Skeletal muscle tissue (tissue), 4 donors: ENCODE data around the gene URI1. TPM values are rescaled to one million over a fixed set of nuclear protein-coding genes. Genes with fewer than 3 reads are reported as not detected.
"Not testable (repeated sequence)": the region's sequence is repeated elsewhere in the genome, so short reads cannot be mapped to it uniquely, and the experiment has no call there.

Experiments
- H3K27ac ChIP-seq: one replicate; pipeline ENCODE4 v1.7.0; 2013; ENCODE audit warnings: mild to moderate bottlenecking, low read depth, low read length, inconsistent platforms
- H3K27me3 ChIP-seq, 3 donors: one replicate each; pipeline ENCODE4 v1.7.0; 2013; ENCODE audit warnings: low read length in 3 of 3; ENCODE audit not compliant: control insufficient read depth in 3 of 3, insufficient read depth in 3 of 3
- H3K36me3 ChIP-seq, 3 donors: one replicate each; pipeline ENCODE4 v1.7.0; 2013; ENCODE audit warnings: low read length in 3 of 3; ENCODE audit not compliant: control insufficient read depth in 3 of 3, insufficient read depth in 3 of 3
- H3K4me1 ChIP-seq, 3 donors: one replicate each; pipeline ENCODE4 v1.7.0; 2013; ENCODE audit warnings: low read length in 3 of 3, mild to moderate bottlenecking in 3 of 3; ENCODE audit not compliant: control insufficient read depth in 3 of 3, insufficient read depth in 3 of 3
- H3K4me3 ChIP-seq, 3 donors: one replicate each; pipeline ENCODE4 v1.7.0; 2013; ENCODE audit warnings: low read length in 3 of 3
- H3K9ac ChIP-seq, 3 donors: one replicate each; pipeline ENCODE4 v1.7.0; 2013; ENCODE audit warnings: low read length in 3 of 3, mild to moderate bottlenecking in 3 of 3, moderate library complexity in 2 of 3, low read depth in 1 of 3
- H3K9me3 ChIP-seq, 3 donors: one replicate each; pipeline ENCODE4 v1.7.0; 2013; ENCODE audit warnings: low read length in 3 of 3; ENCODE audit not compliant: control insufficient read depth in 3 of 3
- total RNA-seq: library from RNA; depleted of rRNA; stranded (reverse); fragments of >200 nt; gene quantifications from one replicate; pipeline ENCODE4 v1.2.3, GENCODE V29; 2014
- donor health status: Osteomylitis.

The URI1 gene
- total RNA-seq, 1 donor from 2014 or later = 62.6 TPM

- H3K27ac ChIP-seq = no peak overlapping the region
- peaks cover 0 to under 1% (median 0%) of the 10 kb centered on the region in 3 donors for H3K4me1 ChIP-seq
- no peak overlapping the region for H3K4me3 ChIP-seq
Measured at GRCh38 chr19:29952177-29952576, 10.1 kb downstream of the URI1 start.

GRCh38 chr19:29952646-29953045, 10.6 kb downstream of the URI1 start:
- Histone ChIP-seq H3K4me1 (no peaks in the 10 kb centered on the region), H3K9ac (no peak overlapping the region), H3K36me3 (no peaks in the 10 kb centered on the region), H3K27ac (no peak overlapping the region), H3K27me3 (no peaks in the 10 kb centered on the region), H3K9me3 (no peaks in the 10 kb centered on the region), H3K4me3 (no peak overlapping the region)

More at GRCh38 chr19:29952177-29952576, 10.1 kb downstream of the URI1 start:
- Histone ChIP-seq H3K36me3 (no peaks in the 10 kb centered on the region), H3K9ac (no peak overlapping the region), H3K9me3 (no peaks in the 10 kb centered on the region), H3K27me3 (no peaks in the 10 kb centered on the region)

- H3K4me3 ChIP-seq = no peak overlapping the region
- H3K27ac ChIP-seq = no peak overlapping the region
- H3K36me3 ChIP-seq = no peaks in the 10 kb centered on the region
- H3K27me3 ChIP-seq = no peaks in the 10 kb centered on the region
- no peaks in the 10 kb centered on the region for H3K4me1 ChIP-seq
- H3K9ac ChIP-seq = no peak overlapping the region
- H3K9me3 ChIP-seq = no peaks in the 10 kb centered on the region
Measured at GRCh38 chr19:29953352-29954247, 11.6 kb downstream of the URI1 start.

GRCh38 chr19:29956855-29957254, 14.8 kb downstream of the URI1 start:
- no peak overlapping the region for H3K9ac ChIP-seq
- no peaks in the 10 kb centered on the region for H3K9me3 ChIP-seq
- no peaks in the 10 kb centered on the region for H3K36me3 ChIP-seq
- no peak overlapping the region for H3K4me3 ChIP-seq
- H3K27me3 ChIP-seq = no peaks in the 10 kb centered on the region
- H3K4me1 ChIP-seq = no peaks in the 10 kb centered on the region
- no peak overlapping the region for H3K27ac ChIP-seq

- no peaks in the 10 kb centered on the region for H3K36me3 ChIP-seq
- no peak overlapping the region for H3K27ac ChIP-seq
- no peaks in the 10 kb centered on the region for H3K27me3 ChIP-seq
- H3K4me3 ChIP-seq = no peak overlapping the region
- H3K4me1 ChIP-seq = peaks cover 2 to 12% (median 6%) of the 10 kb centered on the region in 3 donors
- no peak overlapping the region for H3K9ac ChIP-seq
- H3K9me3 ChIP-seq = no peaks in the 10 kb centered on the region
Measured at GRCh38 chr19:29961311-29961710, 19.3 kb downstream of the URI1 start.

- H3K27ac ChIP-seq = no peak overlapping the region
- H3K9ac ChIP-seq = no peak overlapping the region
- no peaks in the 10 kb centered on the region for H3K27me3 ChIP-seq
- no peaks in the 10 kb centered on the region for H3K9me3 ChIP-seq
- no peak overlapping the region for H3K4me3 ChIP-seq
- H3K4me1 ChIP-seq = peaks cover 6 to 23% (median 16%) of the 10 kb centered on the region in 3 donors
- no peaks in the 10 kb centered on the region for H3K36me3 ChIP-seq
Measured at GRCh38 chr19:29962793-29963192, 20.8 kb downstream of the URI1 start.

GRCh38 chr19:29963576-29963975, 21.5 kb downstream of the URI1 start:
- Histone ChIP-seq H3K4me1 (peaks cover 6 to 23% (median 18%) of the 10 kb centered on the region in 3 donors), H3K27ac (no peak overlapping the region)

GRCh38 chr19:29964171-29964570, 22.1 kb downstream of the URI1 start:
- Histone ChIP-seq H3K9me3 (no peaks in the 10 kb centered on the region), H3K27me3 (no peaks in the 10 kb centered on the region), H3K9ac (peak overlapping the region in 1 of 3 donors; percentile 57), H3K4me1 (peaks cover 6 to 23% (median 18%) of the 10 kb centered on the region in 3 donors), H3K27ac (no peak overlapping the region), H3K36me3 (no peaks in the 10 kb centered on the region), H3K4me3 (no peak overlapping the region)

More at GRCh38 chr19:29963576-29963975, 21.5 kb downstream of the URI1 start:
- no peaks in the 10 kb centered on the region for H3K27me3 ChIP-seq
- no peak overlapping the region for H3K4me3 ChIP-seq
- peak overlapping the region in 1 of 3 donors; percentile 57 for H3K9ac ChIP-seq
- no peaks in the 10 kb centered on the region for H3K9me3 ChIP-seq
- no peaks in the 10 kb centered on the region for H3K36me3 ChIP-seq

GRCh38 chr19:29965492-29965891, 23.5 kb downstream of the URI1 start:
- Histone ChIP-seq H3K9ac (no peak overlapping the region), H3K4me1 (peaks cover 6 to 25% (median 18%) of the 10 kb centered on the region in 3 donors), H3K36me3 (no peaks in the 10 kb centered on the region), H3K27me3 (no peaks in the 10 kb centered on the region), H3K4me3 (no peak overlapping the region), H3K9me3 (no peaks in the 10 kb centered on the region), H3K27ac (no peak overlapping the region)

GRCh38 chr19:29966142-29966541, 24.1 kb downstream of the URI1 start:
- H3K4me1 ChIP-seq = peaks cover 6 to 25% (median 18%) of the 10 kb centered on the region in 3 donors
- H3K27ac ChIP-seq, H3K9me3 ChIP-seq, H3K27me3 ChIP-seq, H3K36me3 ChIP-seq, H3K4me3 ChIP-seq: not testable (repeated sequence)
- H3K9ac ChIP-seq = peak overlapping the region in 1 of 3 donors; percentile 3
